Measurements from ENCODE around the gene TNFRSF1A.

DNA sequence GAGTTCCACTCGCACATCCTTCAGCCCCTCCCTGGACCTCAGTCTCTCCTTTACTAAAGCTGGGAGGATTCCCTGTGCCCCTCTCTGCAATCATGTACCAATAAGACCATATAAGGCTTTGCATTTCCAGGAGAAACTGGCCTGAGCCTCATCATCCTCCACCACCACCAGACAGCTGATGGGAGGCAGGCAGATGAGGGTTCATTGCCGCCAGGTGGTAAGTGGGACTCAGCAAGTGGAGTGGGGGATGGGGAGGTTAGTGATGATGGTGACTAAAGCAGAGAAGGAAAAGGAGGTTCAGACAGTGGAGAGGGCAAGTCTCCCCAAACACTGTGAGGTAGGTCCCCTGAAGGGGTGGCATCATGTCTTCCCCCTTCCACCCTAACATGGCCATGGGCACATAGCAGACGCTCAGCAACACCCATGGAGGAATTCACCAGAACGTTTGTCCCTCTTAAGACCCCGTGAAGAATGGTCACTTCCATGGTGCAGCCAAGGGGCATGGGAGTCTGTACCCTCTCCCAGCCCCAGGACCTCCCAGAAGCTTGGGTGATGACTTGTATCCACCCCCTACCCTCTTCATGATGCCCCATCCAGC lies 4.5 kb upstream of the TNFRSF1A start:
- no peak for TF ChIP-seq POLR2AphosphoS5 (IDR thresholded peaks at IDR 0.05)
- TF ChIP-seq, protein P1, sequence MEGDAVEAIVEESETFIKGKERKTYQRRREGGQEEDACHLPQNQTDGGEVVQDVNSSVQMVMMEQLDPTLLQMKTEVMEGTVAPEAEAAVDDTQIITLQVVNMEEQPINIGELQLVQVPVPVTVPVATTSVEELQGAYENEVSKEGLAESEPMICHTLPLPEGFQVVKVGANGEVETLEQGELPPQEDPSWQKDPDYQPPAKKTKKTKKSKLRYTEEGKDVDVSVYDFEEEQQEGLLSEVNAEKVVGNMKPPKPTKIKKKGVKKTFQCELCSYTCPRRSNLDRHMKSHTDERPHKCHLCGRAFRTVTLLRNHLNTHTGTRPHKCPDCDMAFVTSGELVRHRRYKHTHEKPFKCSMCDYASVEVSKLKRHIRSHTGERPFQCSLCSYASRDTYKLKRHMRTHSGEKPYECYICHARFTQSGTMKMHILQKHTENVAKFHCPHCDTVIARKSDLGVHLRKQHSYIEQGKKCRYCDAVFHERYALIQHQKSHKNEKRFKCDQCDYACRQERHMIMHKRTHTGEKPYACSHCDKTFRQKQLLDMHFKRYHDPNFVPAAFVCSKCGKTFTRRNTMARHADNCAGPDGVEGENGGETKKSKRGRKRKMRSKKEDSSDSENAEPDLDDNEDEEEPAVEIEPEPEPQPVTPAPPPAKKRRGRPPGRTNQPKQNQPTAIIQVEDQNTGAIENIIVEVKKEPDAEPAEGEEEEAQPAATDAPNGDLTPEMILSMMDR (IDR thresholded peaks at IDR 0.05) = no peak
- no peak for TF ChIP-seq POLR2A (IDR thresholded peaks at IDR 0.05)
- TF ChIP-seq EP300 (IDR thresholded peaks at IDR 0.05; ENCODE audit: low read depth) = no peak

All from transverse colon (tissue), 4 donors.